VCaP (cell line): ENCODE data around the gene COMMD8.

Experiments
- H3K27ac ChIP-seq: fragments of 450-650 bp; 2 replicates; pipeline ENCODE4 v1.5.1; 2017
- CTCF ChIP-seq: fragments of 450-650 bp; conservative IDR thresholded peaks from 2 replicates; pipeline ENCODE4 v1.5.1; 2017; ENCODE audit warnings: mild to moderate bottlenecking, moderate library complexity

Gene COMMD8

GRCh38 chr4:47484168-47484567 is 20.7 kb upstream of the COMMD8 start:
- H3K27ac ChIP-seq = no peak overlapping the region
- TF ChIP-seq CTCF = no peak

- no peak overlapping the region for H3K27ac ChIP-seq
- no peak for TF ChIP-seq CTCF
These were observed 20.2 kb upstream of the COMMD8 start for GRCh38 chr4:47483745-47484144.

- H3K27ac ChIP-seq = no peak overlapping the region
- no peak for TF ChIP-seq CTCF
These were observed 18.8 kb upstream of the COMMD8 start for GRCh38 chr4:47482326-47482725.

- H3K27ac ChIP-seq = no peak overlapping the region
- TF ChIP-seq CTCF = no peak
These were observed 15.3 kb upstream of the COMMD8 start for GRCh38 chr4:47478804-47479203.

- TF ChIP-seq CTCF = no peak
- H3K27ac ChIP-seq = no peak overlapping the region
These were observed 11.9 kb upstream of the COMMD8 start for GRCh38 chr4:47475411-47475810.

GRCh38 chr4:47474799-47475198 is 11.3 kb upstream of the COMMD8 start:
- no peak overlapping the region for H3K27ac ChIP-seq

GRCh38 chr4:47473141-47473750 is 9.7 kb upstream of the COMMD8 start:
- no peak overlapping the region for H3K27ac ChIP-seq
- no peak for TF ChIP-seq CTCF

More at GRCh38 chr4:47474799-47475198, 11.3 kb upstream of the COMMD8 start:
- no peak for TF ChIP-seq CTCF
